ENCODE results near the gene MUS81. TPM values are rescaled to one million over a fixed set of nuclear protein-coding genes. Genes with fewer than 3 reads are reported as not detected.

MUS81 gene
- total and polyA plus RNA-seq, 2 donors (not counting 3 experiments of a cell fraction or from before 2014, with no cell fraction given) = 57.9 to 76.9 TPM

DNA sequence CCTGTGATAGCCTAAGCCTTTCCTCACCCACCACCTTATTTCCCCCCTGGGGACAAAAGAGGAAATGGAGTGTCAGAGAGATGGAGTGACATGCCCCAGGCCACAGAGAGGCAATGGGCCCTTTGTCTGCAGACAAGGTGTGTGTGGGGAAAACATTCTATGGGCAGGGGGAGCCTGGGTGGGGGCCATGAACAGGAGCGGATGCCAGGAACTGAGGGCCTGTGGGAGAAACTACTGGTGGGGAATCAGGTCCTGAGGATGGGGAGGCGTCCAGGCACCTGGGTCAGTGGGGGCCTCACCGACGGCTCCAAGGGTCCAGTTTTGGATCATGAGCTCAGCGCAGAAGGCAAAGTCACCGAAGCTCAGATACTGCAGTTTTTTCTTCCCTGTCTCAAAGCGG is 25.0 kb downstream of the MUS81 start:
- no peaks in the 10 kb centered on the region for H4K20me1 ChIP-seq (replicated peaks; ENCODE audit: control insufficient read depth, extremely low read depth, insufficient read depth, low read length)
- H3K36me3 ChIP-seq (ENCODE audit: control insufficient read depth in 2 of 2, extremely low read depth in 1 of 2, insufficient read depth in 2 of 2, low read length in 2 of 2) = peaks cover 4 to 30% of the 10 kb centered on the region in 2 experiments
- no peak overlapping the region for H3K4me2 ChIP-seq (ENCODE audit: insufficient read depth, low read length)
- H3K9ac ChIP-seq (replicated peaks; ENCODE audit: extremely low read depth, insufficient read depth, low read length) = no peak overlapping the region
- H3K79me2 ChIP-seq (ENCODE audit: control insufficient read depth, insufficient read depth, low read length) = peaks cover 11% of the 10 kb centered on the region
- no peak overlapping the region for H3K27ac ChIP-seq (ENCODE audit: insufficient read depth, low read depth, low read length)
- DNase-seq (ENCODE audit: low read depth, low spot score) (no peak), FAIRE-seq (no peak)
- no peaks in the 10 kb centered on the region for H3K27me3 ChIP-seq (ENCODE audit: control insufficient read depth in 2 of 2, insufficient read depth in 2 of 2, low read length in 2 of 2)
- H3K4me3 ChIP-seq (replicated peaks in 1 of 3; ENCODE audit: insufficient read depth in 1 of 3, low read depth in 1 of 3, low read length in 3 of 3) = no peak overlapping the region
- no peak overlapping the region for H2AFZ ChIP-seq (ENCODE audit: low read depth, low read length)
- no peaks in the 10 kb centered on the region for H3K9me3 ChIP-seq (replicated peaks; ENCODE audit: control insufficient read depth, insufficient read depth, low read length)
- H3K9me1 ChIP-seq (replicated peaks; ENCODE audit: control insufficient read depth, extremely low read depth, insufficient read depth, low read length) = no peaks in the 10 kb centered on the region
- BruUV-seq (replicated peaks) = no TSS peak
- POLR2A ChIA-PET = interaction anchor here (1.1 to 1.9 kb wide), 3 partner anchors 15 to 26 kb away, joined by 3 to 17 read pairs (median 4); partner anchors contain the start of genes CFL1, FOSL1 and MUS81
- H3K4me1 ChIP-seq (ENCODE audit: control insufficient read depth, extremely low read depth, insufficient read depth, low read length) = peaks cover 28% of the 10 kb centered on the region
- TF ChIP-seq, protein P1, sequence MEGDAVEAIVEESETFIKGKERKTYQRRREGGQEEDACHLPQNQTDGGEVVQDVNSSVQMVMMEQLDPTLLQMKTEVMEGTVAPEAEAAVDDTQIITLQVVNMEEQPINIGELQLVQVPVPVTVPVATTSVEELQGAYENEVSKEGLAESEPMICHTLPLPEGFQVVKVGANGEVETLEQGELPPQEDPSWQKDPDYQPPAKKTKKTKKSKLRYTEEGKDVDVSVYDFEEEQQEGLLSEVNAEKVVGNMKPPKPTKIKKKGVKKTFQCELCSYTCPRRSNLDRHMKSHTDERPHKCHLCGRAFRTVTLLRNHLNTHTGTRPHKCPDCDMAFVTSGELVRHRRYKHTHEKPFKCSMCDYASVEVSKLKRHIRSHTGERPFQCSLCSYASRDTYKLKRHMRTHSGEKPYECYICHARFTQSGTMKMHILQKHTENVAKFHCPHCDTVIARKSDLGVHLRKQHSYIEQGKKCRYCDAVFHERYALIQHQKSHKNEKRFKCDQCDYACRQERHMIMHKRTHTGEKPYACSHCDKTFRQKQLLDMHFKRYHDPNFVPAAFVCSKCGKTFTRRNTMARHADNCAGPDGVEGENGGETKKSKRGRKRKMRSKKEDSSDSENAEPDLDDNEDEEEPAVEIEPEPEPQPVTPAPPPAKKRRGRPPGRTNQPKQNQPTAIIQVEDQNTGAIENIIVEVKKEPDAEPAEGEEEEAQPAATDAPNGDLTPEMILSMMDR (IDR thresholded peaks at IDR 0.05; ENCODE audit: extremely low read depth in 1 of 2, insufficient read depth in 1 of 2, low read depth in 1 of 2, low read length in 2 of 2) = no peak
- no peak for TF ChIP-seq FOS (IDR thresholded peaks at IDR 0.05; ENCODE audit: borderline replicate concordance, insufficient read depth, low read length)
- dilution Hi-C loops (cut with MboI; ENCODE audit: extremely low pct_ligation_motif_present, low sequenced_read_pairs) (no loop called here), intact Hi-C loops (cut with micrococcal nuclease) (loop anchor here (5.0 kb wide), 1 partner anchor 47 kb away; no protein-coding TSS in a partner anchor)
- CTCF ChIA-PET = interaction anchor here (0.6 to 3.4 kb wide), 50 partner anchors 8 to 345 kb away, joined by 3 to 115 read pairs (median 5); partner anchors contain the start of genes AP5B1, BANF1, CFL1 and EFEMP2

DNA sequence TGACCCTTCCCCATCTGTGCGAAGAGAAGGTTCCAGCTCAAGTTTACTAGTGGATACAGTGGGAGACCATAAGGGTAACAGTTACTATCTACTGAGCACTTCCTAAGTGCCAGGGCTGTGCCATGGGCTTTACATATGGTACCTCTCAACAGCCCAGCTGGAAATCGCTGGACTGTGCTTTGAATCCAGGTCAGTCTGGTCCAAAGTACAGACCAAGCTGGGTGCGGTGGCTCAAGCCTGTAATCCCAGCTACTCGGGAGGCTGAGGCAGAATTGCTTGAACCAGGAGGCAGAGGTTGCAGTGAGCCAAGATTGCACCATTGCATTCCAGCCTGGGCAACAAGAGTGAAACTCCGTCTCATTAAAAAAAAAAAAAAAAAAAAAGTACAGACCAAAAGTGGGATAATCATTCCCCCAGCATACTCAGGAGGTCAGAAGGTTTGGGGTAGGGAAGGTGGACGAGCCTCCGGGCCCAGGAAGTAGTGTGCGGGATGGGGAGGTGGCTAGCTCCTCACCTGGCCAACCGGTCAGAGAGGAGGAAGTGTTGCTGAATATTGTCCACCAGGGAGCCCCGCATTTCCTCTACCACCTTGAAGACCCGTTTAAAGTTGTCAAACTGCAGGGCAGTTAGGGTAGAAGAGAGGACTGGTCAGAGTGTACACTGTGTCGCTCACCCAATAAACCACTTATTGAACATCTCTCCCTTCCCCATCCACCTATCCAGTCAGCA is 25.7 kb downstream of the MUS81 start:
- Histone ChIP-seq H3K9ac (replicated peaks; ENCODE audit: extremely low read depth, insufficient read depth, low read length) (no peak overlapping the region), H2AFZ (ENCODE audit: low read depth, low read length) (no peak overlapping the region), H3K9me3 (replicated peaks; ENCODE audit: control insufficient read depth, insufficient read depth, low read length) (no peaks in the 10 kb centered on the region), H3K4me2 (ENCODE audit: insufficient read depth, low read length) (no peak overlapping the region), H3K4me1 (ENCODE audit: control insufficient read depth, extremely low read depth, insufficient read depth, low read length) (peaks cover 29% of the 10 kb centered on the region), H3K27ac (ENCODE audit: insufficient read depth, low read depth, low read length) (no peak overlapping the region), H3K27me3 (ENCODE audit: control insufficient read depth in 2 of 2, insufficient read depth in 2 of 2, low read length in 2 of 2) (no peaks in the 10 kb centered on the region), H3K79me2 (ENCODE audit: control insufficient read depth, insufficient read depth, low read length) (peaks cover 16% of the 10 kb centered on the region), H3K36me3 (ENCODE audit: control insufficient read depth in 2 of 2, extremely low read depth in 1 of 2, insufficient read depth in 2 of 2, low read length in 2 of 2) (peaks cover 4 to 30% of the 10 kb centered on the region in 2 experiments), H3K9me1 (replicated peaks; ENCODE audit: control insufficient read depth, extremely low read depth, insufficient read depth, low read length) (no peaks in the 10 kb centered on the region), H4K20me1 (replicated peaks; ENCODE audit: control insufficient read depth, extremely low read depth, insufficient read depth, low read length) (no peaks in the 10 kb centered on the region), H3K4me3 (replicated peaks in 1 of 3; ENCODE audit: insufficient read depth in 1 of 3, low read depth in 1 of 3, low read length in 3 of 3) (no peak overlapping the region)
- no peak for FAIRE-seq
- CTCF ChIA-PET = interaction anchor here (0.7 to 3.4 kb wide), 17 partner anchors 8 to 271 kb away, joined by 3 to 115 read pairs (median 9); partner anchors contain the start of genes AP5B1, CFL1, EFEMP2 and MUS81
- POLR2A ChIA-PET = interaction anchor here (1.7 to 1.9 kb wide), 2 partner anchors 15 to 27 kb away, joined by 4 to 17 read pairs; partner anchors contain the start of genes CFL1, FOSL1 and MUS81
- TF ChIP-seq, protein P1 (IDR thresholded peaks at IDR 0.05; ENCODE audit: extremely low read depth in 1 of 2, insufficient read depth in 1 of 2, low read depth in 1 of 2, low read length in 2 of 2) = no peak
- TF ChIP-seq EZH2 (IDR thresholded peaks at IDR 0.05; ENCODE audit: borderline replicate concordance, low read depth, low read length, severe bottlenecking) (no peak), FOS (IDR thresholded peaks at IDR 0.05; ENCODE audit: borderline replicate concordance, insufficient read depth, low read length) (no peak), JUN (IDR thresholded peaks at IDR 0.05; ENCODE audit: borderline replicate concordance, insufficient read depth, insufficient read length, low read depth) (no peak), POLR2A (IDR thresholded peaks at IDR 0.05; ENCODE audit: low read depth, low read length) (no peak), POLR2AphosphoS5 (IDR thresholded peaks at IDR 0.05; ENCODE audit: insufficient read depth, low read depth, low read length) (no peak), MYC (IDR thresholded peaks at IDR 0.05; ENCODE audit: low read depth, low read length) (no peak), GATA2 (IDR thresholded peaks at IDR 0.05; ENCODE audit: insufficient read depth, insufficient read length, low read depth, low read length) (no peak)
- TF ChIP-seq, protein P2, sequence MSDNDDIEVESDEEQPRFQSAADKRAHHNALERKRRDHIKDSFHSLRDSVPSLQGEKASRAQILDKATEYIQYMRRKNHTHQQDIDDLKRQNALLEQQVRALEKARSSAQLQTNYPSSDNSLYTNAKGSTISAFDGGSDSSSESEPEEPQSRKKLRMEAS (IDR thresholded peaks at IDR 0.05; ENCODE audit: insufficient read depth, insufficient read length) = no peak
- dilution Hi-C loops (cut with MboI; ENCODE audit: extremely low pct_ligation_motif_present, low sequenced_read_pairs) (no loop called here), intact Hi-C loops (cut with micrococcal nuclease) (loop anchor here (5.0 kb wide), 1 partner anchor 46 kb away; no protein-coding TSS in a partner anchor)
- BruUV-seq (replicated peaks) = no TSS peak
- DNase-seq (ENCODE audit: low read depth, low spot score) = no peak

Measured in endothelial cell of umbilical vein (primary cell).